Measurements from ENCODE around the gene RAB9A. TPM values are rescaled to one million over a fixed set of nuclear protein-coding genes. Genes with fewer than 3 reads are reported as not detected.

The RAB9A gene
- total and polyA plus RNA-seq, 10 donors, result 20.3 to 36.5 (median 28.2) TPM

DNA sequence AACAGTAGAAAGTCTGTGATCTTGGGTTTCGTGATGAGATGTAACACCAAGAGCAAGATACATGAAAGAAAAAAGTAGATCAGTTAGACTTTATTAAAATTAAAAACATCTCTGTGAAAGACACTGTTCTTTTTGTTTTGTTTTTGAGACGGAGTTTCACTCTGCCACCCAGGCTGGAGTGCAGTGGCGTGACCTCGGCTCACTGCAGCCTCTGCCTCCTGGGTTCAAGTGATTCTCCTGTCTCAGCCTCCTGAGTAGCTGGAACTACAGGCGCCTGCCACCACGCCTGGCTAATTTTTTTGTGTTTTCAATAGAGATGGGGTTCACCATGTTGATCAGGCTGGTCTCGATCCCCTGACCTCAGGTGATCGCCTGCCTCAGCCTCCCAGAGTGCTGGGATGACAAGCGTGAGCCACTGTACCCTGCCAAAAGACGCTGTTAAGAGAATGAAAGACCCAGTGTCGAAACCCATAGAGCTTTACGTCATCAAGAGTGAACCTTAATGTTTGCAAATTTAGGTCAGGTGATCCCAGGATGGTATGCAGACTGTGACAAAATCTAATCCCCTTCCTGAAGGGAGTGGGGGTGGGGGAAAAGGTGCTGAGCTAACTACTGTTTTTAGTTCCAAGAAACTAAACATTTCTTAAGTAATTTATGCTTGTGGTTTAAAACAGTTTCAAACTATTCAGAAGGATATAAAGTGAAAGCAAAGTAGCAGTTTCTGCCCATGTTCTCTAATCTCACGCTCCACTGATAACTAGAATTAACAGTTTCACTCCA, 53.7 kb downstream of the RAB9A start:
- Histone ChIP-seq H3K4me1 (peaks cover 0 to 40% (median 2%) of the 10 kb centered on the region in 6 donors), H3K4me3 (peak overlapping the region in 2 of 8 donors; percentile 7 to 56), H3K36me3 (peaks cover 0 to 57% (median 7%) of the 10 kb centered on the region in 6 donors), H3K27me3 (replicated peaks in 1 of 7) (no peaks in the 10 kb centered on the region), H3K9me3 (no peaks in the 10 kb centered on the region), H3K27ac (peak overlapping the region; percentile 33 to 87 (median 78))
- TF ChIP-seq POLR2A (IDR thresholded peaks at IDR 0.05), result no peak
- TF ChIP-seq, protein P1, sequence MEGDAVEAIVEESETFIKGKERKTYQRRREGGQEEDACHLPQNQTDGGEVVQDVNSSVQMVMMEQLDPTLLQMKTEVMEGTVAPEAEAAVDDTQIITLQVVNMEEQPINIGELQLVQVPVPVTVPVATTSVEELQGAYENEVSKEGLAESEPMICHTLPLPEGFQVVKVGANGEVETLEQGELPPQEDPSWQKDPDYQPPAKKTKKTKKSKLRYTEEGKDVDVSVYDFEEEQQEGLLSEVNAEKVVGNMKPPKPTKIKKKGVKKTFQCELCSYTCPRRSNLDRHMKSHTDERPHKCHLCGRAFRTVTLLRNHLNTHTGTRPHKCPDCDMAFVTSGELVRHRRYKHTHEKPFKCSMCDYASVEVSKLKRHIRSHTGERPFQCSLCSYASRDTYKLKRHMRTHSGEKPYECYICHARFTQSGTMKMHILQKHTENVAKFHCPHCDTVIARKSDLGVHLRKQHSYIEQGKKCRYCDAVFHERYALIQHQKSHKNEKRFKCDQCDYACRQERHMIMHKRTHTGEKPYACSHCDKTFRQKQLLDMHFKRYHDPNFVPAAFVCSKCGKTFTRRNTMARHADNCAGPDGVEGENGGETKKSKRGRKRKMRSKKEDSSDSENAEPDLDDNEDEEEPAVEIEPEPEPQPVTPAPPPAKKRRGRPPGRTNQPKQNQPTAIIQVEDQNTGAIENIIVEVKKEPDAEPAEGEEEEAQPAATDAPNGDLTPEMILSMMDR (IDR thresholded peaks at IDR 0.05 in 8 of 11, conservative IDR thresholded peaks at IDR 0.05 in 3 of 11), result no peak
- peak in 2 of 3 donors; percentile 41 to 66 for TF ChIP-seq POLR2AphosphoS5 (IDR thresholded peaks at IDR 0.05)
- 40 to 65% (median 47%) methylated on average over 13 of the region's 13 CpGs for WGBS, 5 donors
- intact Hi-C loops (cut with DNase I; ENCODE audit: low total_unique reads), result no loop called here
- DNase-seq, result no peak

DNA sequence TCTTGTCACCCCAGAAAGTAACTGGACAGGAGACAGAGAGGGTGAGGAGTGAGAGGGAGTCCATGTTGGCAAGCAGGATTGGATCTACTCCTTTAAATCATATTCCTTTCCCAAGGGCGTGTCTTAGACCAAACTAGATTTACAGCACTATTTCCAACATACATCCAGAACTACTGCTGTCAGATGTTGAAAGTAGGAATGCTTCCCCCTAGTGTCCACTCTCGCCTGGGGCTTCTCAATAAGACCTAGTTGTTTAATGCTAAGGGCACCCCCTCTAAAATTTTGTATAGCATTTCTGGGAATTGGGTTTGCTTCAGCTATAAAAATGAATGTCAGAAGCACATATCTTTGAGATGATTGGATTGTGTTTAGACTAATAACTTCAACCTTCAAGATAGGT, 58.9 kb downstream of the RAB9A start:
- H3K27ac ChIP-seq, result peak overlapping the region in 2 of 8 donors; percentile 9 to 19
- H3K4me3 ChIP-seq, result no peak overlapping the region
- 44 to 77% (median 46%) methylated on average over 2 of the region's 2 CpGs for WGBS, 5 donors
- DNase-seq, result no peak
- peaks cover 0 to 78% (median 8%) of the 10 kb centered on the region in 6 donors for H3K36me3 ChIP-seq
- H3K9me3 ChIP-seq, result no peaks in the 10 kb centered on the region
- TF ChIP-seq, protein P1 (IDR thresholded peaks at IDR 0.05 in 8 of 11, conservative IDR thresholded peaks at IDR 0.05 in 3 of 11), result peak in 7 of 11 experiments; percentile 19 to 57 (median 49)
- no peak for TF ChIP-seq POLR2AphosphoS5 (IDR thresholded peaks at IDR 0.05)
- H3K27me3 ChIP-seq (replicated peaks in 1 of 7), result no peaks in the 10 kb centered on the region
- intact Hi-C loops (cut with DNase I; ENCODE audit: low total_unique reads), result no loop called here
- peaks cover 5 to 44% (median 13%) of the 10 kb centered on the region in 6 donors for H3K4me1 ChIP-seq

DNA sequence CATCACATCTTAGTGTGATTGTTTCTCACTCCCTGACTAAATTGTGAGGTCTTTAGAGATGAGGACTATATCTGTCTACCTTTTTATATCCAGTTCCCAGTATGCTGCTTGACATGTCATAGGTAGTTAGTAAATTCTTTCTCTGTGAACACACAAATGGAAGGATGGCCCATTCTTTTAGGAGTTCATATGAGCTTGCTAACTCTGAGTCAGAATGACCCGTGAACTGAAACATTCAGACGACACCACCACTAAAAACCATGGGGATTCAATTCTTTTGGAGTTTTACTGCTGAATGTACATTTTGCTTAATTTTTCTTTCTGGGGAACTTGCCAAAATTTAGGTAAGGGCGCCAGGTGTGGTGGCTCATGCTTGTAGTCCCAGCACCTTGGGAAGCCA, 59.6 kb downstream of the RAB9A start:
- intact Hi-C loops (cut with DNase I; ENCODE audit: low total_unique reads), result no loop called here

DNA sequence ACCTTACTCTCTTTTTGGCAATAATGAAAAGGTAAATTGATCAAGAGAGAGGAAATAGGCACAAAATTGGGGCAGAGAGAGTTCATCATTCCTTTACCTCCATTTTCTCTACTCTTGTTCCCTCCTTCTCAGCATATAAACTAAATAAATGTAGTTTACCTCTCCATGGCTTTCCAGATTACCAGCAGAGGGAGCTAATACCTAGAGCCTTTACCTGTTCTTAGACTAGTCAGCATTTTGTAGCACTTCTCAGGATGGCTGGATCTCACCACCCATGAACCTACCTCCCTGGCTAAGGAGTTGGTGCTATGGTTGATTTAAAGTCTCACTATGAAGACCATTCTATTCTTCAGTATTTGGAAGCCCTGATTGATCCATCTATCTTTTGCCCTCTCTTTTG, 61.3 kb downstream of the RAB9A start:
- H3K27me3 ChIP-seq (replicated peaks in 1 of 7), result no peaks in the 10 kb centered on the region
- H3K9me3 ChIP-seq, result no peaks in the 10 kb centered on the region
- intact Hi-C loops (cut with DNase I; ENCODE audit: low total_unique reads), result loop anchor here (10.0 kb wide), 2 partner anchors 95 to 285 kb away; partner anchors contain the start of gene TCEANC
- H3K4me3 ChIP-seq, result no peak overlapping the region
- peak overlapping the region in 4 of 8 donors; percentile 25 to 36 (median 32) for H3K27ac ChIP-seq
- DNase-seq, result no peak
- peaks cover 0 to 84% (median 6%) of the 10 kb centered on the region in 6 donors for H3K36me3 ChIP-seq
- peaks cover 5 to 54% (median 21%) of the 10 kb centered on the region in 6 donors for H3K4me1 ChIP-seq
- TF ChIP-seq POLR2AphosphoS5 (IDR thresholded peaks at IDR 0.05), result no peak
- TF ChIP-seq, protein P1 (IDR thresholded peaks at IDR 0.05 in 8 of 11, conservative IDR thresholded peaks at IDR 0.05 in 3 of 11), result peak in 10 of 11 experiments; percentile 34 to 60 (median 48)

More for the DNA sequence above, 59.6 kb downstream of the RAB9A start:
- peaks cover 0 to 79% (median 8%) of the 10 kb centered on the region in 6 donors for H3K36me3 ChIP-seq
- H3K27ac ChIP-seq, result no peak overlapping the region
- H3K4me3 ChIP-seq, result no peak overlapping the region
- H3K9me3 ChIP-seq, result no peaks in the 10 kb centered on the region
- no peak for DNase-seq
- 89 to 100% (median 96%) methylated on average over 3 of the region's 3 CpGs for WGBS, 5 donors
- H3K27me3 ChIP-seq (replicated peaks in 1 of 7), result no peaks in the 10 kb centered on the region
- TF ChIP-seq, protein P1 (IDR thresholded peaks at IDR 0.05 in 8 of 11, conservative IDR thresholded peaks at IDR 0.05 in 3 of 11), result no peak
- TF ChIP-seq POLR2A (IDR thresholded peaks at IDR 0.05) (no peak), POLR2AphosphoS5 (IDR thresholded peaks at IDR 0.05) (no peak)
- peaks cover 5 to 44% (median 16%) of the 10 kb centered on the region in 6 donors for H3K4me1 ChIP-seq
